Prostate gland (tissue), 2 donors: ENCODE data around the gene SEZ6.

Source experiments
- CTCF ChIP-seq, 4 experiments: fragments of 200-600 bp in 2 of 4; fragments of 450-650 bp in 2 of 4; sonication (generic) in 2 of 4; IDR thresholded peaks; 1 replicate in 3 of 4; 2 replicates in 1 of 4; pipeline ENCODE4 v1.5.1; 2016 to 2019; ENCODE audit warnings: antibody characterized with exemption in 4 of 4, mild to moderate bottlenecking in 2 of 4, moderate library complexity in 2 of 4
- POLR2A ChIP-seq: fragments of 450-650 bp; IDR thresholded peaks from one replicate; pipeline ENCODE4 v1.6.1; 2016; ENCODE audit warnings: antibody characterized with exemption, mild to moderate bottlenecking

- no peak for TF ChIP-seq CTCF (IDR thresholded peaks at IDR 0.05)
- TF ChIP-seq POLR2A, result no peak
These were observed 57.0 kb downstream of the SEZ6 start for GRCh38 chr17:28948873-28949184.
